ENCODE data around the gene NOS1AP.
"Not testable (repeated sequence)": the region's sequence is repeated elsewhere in the genome, so short reads cannot be mapped to it uniquely, and the experiment has no call there.

The NOS1AP gene

DNA sequence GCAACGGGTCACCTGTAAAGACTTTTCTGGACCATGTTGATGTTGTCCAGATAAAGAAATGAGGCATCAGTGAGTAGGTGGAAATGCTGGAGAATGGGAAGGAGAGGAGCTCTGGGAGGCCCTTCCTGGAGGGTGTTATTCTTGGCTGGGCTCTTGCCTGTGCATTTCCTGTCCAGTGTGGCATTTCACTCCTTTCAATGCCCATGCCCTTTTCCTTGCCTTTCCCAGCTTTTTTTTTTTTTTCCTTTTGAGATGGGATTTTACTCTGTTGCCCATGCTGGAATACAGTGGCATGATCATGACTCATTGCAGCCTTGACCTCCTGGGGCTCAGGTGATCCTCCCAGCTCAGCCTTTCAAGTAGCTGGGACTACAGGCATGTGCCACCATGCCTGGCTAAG lies 11.8 kb downstream of the NOS1AP start:
- no peaks in the 10 kb centered on the region for H3K79me2 ChIP-seq (ENCODE audit: insufficient read depth, low read length)
- no peak overlapping the region for H2AFZ ChIP-seq (ENCODE audit: low read length)
- no peaks in the 10 kb centered on the region for H3K9me3 ChIP-seq (ENCODE audit: low read length)
- no peaks in the 10 kb centered on the region for H4K20me1 ChIP-seq (ENCODE audit: insufficient read depth, low read length)
- H3K4me2 ChIP-seq (ENCODE audit: low read length) = no peak overlapping the region
- H3K4me1 ChIP-seq (ENCODE audit: insufficient read depth, low read length, severe bottlenecking) = no peaks in the 10 kb centered on the region
- TF ChIP-seq, protein P1, sequence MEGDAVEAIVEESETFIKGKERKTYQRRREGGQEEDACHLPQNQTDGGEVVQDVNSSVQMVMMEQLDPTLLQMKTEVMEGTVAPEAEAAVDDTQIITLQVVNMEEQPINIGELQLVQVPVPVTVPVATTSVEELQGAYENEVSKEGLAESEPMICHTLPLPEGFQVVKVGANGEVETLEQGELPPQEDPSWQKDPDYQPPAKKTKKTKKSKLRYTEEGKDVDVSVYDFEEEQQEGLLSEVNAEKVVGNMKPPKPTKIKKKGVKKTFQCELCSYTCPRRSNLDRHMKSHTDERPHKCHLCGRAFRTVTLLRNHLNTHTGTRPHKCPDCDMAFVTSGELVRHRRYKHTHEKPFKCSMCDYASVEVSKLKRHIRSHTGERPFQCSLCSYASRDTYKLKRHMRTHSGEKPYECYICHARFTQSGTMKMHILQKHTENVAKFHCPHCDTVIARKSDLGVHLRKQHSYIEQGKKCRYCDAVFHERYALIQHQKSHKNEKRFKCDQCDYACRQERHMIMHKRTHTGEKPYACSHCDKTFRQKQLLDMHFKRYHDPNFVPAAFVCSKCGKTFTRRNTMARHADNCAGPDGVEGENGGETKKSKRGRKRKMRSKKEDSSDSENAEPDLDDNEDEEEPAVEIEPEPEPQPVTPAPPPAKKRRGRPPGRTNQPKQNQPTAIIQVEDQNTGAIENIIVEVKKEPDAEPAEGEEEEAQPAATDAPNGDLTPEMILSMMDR (IDR thresholded peaks at IDR 0.05; ENCODE audit: low read length) = no peak
- no peak for TF ChIP-seq EZH2 (IDR thresholded peaks at IDR 0.05; ENCODE audit: borderline replicate concordance, low read length)
- H3K4me3 ChIP-seq (ENCODE audit: low read depth, low read length, poor library complexity, severe bottlenecking) = no peak overlapping the region
- no peaks in the 10 kb centered on the region for H3K27me3 ChIP-seq (ENCODE audit: insufficient read depth, low read length)
- H3K9me2 ChIP-seq (ENCODE audit: low read depth, low read length) = no peaks in the 10 kb centered on the region
- no peaks in the 10 kb centered on the region for H3K36me3 ChIP-seq (ENCODE audit: insufficient read depth, low read length)
- H3K27ac ChIP-seq (ENCODE audit: low read depth, low read length, poor library complexity, severe bottlenecking) = no peak overlapping the region
- H3F3A ChIP-seq (ENCODE audit: insufficient read depth, low read length) = no peaks in the 10 kb centered on the region
- H3K9ac ChIP-seq (ENCODE audit: low read length) = no peak overlapping the region

DNA sequence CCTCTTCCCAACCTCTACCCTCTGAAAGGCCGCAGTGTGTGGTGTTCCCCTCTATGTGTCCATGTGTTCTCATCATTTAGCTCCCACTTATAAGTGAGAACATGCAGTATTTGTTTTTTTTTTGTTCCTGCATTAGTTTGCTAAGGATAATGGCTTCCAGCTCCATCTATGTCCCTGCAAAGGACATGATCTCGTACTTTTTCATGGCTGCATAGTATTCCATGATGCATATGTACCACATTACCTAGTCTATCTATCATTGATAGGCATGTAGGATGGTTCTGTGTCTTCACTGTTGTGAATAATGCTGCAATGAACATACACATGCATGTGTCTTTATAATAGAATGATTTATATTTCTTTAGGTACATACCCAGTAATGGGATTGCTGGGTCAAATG lies 12.6 kb downstream of the NOS1AP start:
- H3K4me1 ChIP-seq (ENCODE audit: insufficient read depth, low read length, severe bottlenecking) = not testable (repeated sequence)

DNA sequence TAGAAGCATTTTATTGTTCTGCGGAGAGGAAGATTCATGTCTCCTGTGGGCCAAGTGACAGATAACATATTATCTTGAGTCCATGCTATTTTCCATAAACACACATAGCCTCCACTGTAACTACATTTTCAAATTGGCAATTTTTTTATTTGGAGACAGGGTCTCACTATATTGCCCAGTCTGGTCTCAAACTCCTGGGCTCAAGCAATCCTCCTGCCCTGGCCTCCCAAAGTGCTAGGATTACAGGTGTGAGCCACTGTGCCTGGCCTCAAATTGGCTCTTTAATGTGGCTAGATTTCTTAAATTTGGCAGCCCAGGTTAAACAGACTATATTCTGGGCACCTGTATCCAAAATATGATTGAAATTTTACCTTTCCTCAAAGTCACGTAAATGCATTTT lies 13.8 kb downstream of the NOS1AP start:
- Histone ChIP-seq H3F3A (ENCODE audit: insufficient read depth, low read length) (no peaks in the 10 kb centered on the region), H3K9me3 (ENCODE audit: low read length) (no peaks in the 10 kb centered on the region), H3K9ac (ENCODE audit: low read length) (no peak overlapping the region), H3K36me3 (ENCODE audit: insufficient read depth, low read length) (no peaks in the 10 kb centered on the region), H4K20me1 (ENCODE audit: insufficient read depth, low read length) (no peaks in the 10 kb centered on the region), H3K4me2 (ENCODE audit: low read length) (no peak overlapping the region), H3K9me2 (ENCODE audit: low read depth, low read length) (no peaks in the 10 kb centered on the region), H3K27me3 (ENCODE audit: insufficient read depth, low read length) (no peaks in the 10 kb centered on the region), H2AFZ (ENCODE audit: low read length) (no peak overlapping the region), H3K79me2 (ENCODE audit: insufficient read depth, low read length) (no peaks in the 10 kb centered on the region), H3K27ac (ENCODE audit: low read depth, low read length, poor library complexity, severe bottlenecking) (no peak overlapping the region), H3K4me1 (ENCODE audit: insufficient read depth, low read length, severe bottlenecking) (no peaks in the 10 kb centered on the region), H3K4me3 (ENCODE audit: low read depth, low read length, poor library complexity, severe bottlenecking) (no peak overlapping the region)
- TF ChIP-seq EZH2 (IDR thresholded peaks at IDR 0.05; ENCODE audit: borderline replicate concordance, low read length) = no peak
- TF ChIP-seq, protein P1 (IDR thresholded peaks at IDR 0.05; ENCODE audit: low read length) = no peak

More for the DNA sequence above, 12.6 kb downstream of the NOS1AP start:
- not testable (repeated sequence) for H3K36me3 ChIP-seq (ENCODE audit: insufficient read depth, low read length); H3K9me3 ChIP-seq (ENCODE audit: low read length); H3K27me3 ChIP-seq (ENCODE audit: insufficient read depth, low read length); H3K9ac ChIP-seq (ENCODE audit: low read length); H3K9me2 ChIP-seq (ENCODE audit: low read depth, low read length); H2AFZ ChIP-seq (ENCODE audit: low read length); H3K4me2 ChIP-seq (ENCODE audit: low read length); H3K4me3 ChIP-seq (ENCODE audit: low read depth, low read length, poor library complexity, severe bottlenecking); H3F3A ChIP-seq (ENCODE audit: insufficient read depth, low read length); H4K20me1 ChIP-seq (ENCODE audit: insufficient read depth, low read length); H3K27ac ChIP-seq (ENCODE audit: low read depth, low read length, poor library complexity, severe bottlenecking); H3K79me2 ChIP-seq (ENCODE audit: insufficient read depth, low read length)

DNA sequence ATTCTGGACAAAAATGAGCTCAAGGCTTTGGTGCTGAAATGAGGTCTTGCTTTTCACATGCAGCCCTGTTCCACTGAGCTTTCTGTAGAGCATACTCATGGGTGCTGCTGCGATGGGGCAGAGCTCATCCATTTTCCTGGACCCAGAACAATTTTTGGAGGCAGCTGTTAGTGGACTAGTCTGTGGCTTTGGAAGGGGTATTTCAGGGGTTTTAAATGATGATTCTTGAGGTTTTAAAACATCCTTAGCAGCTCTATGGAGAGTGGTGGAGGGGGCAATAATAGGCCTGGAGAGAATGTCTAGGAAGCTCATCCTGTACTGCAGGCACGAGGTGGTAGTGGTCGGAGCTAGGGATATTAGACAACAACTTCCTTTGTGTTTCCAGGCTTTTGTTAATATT lies 16.5 kb downstream of the NOS1AP start:
- Histone ChIP-seq H2AFZ (ENCODE audit: low read length) (no peak overlapping the region), H3K4me1 (ENCODE audit: insufficient read depth, low read length, severe bottlenecking) (no peaks in the 10 kb centered on the region), H4K20me1 (ENCODE audit: insufficient read depth, low read length) (no peaks in the 10 kb centered on the region), H3K9me3 (ENCODE audit: low read length) (no peaks in the 10 kb centered on the region), H3K27ac (ENCODE audit: low read depth, low read length, poor library complexity, severe bottlenecking) (no peak overlapping the region), H3K4me3 (ENCODE audit: low read depth, low read length, poor library complexity, severe bottlenecking) (no peak overlapping the region), H3K4me2 (ENCODE audit: low read length) (no peak overlapping the region), H3F3A (ENCODE audit: insufficient read depth, low read length) (no peaks in the 10 kb centered on the region), H3K9me2 (ENCODE audit: low read depth, low read length) (no peaks in the 10 kb centered on the region), H3K9ac (ENCODE audit: low read length) (no peak overlapping the region), H3K27me3 (ENCODE audit: insufficient read depth, low read length) (no peaks in the 10 kb centered on the region), H3K79me2 (ENCODE audit: insufficient read depth, low read length) (no peaks in the 10 kb centered on the region), H3K36me3 (ENCODE audit: insufficient read depth, low read length) (no peaks in the 10 kb centered on the region)
- no peak for TF ChIP-seq EZH2 (IDR thresholded peaks at IDR 0.05; ENCODE audit: borderline replicate concordance, low read length)
- TF ChIP-seq, protein P1 (IDR thresholded peaks at IDR 0.05; ENCODE audit: low read length) = no peak

Measured in OCI-LY1 (cell line).